DLD1 (cell line): ENCODE results near the gene SEMA6A.

Source experiments
- in situ Hi-C: cut with HindIII; loops from 2 replicates; pipeline ENCODE4 v1.10.0; 2017; ENCODE audit warnings: low sequenced_read_pairs

The SEMA6A gene

DNA sequence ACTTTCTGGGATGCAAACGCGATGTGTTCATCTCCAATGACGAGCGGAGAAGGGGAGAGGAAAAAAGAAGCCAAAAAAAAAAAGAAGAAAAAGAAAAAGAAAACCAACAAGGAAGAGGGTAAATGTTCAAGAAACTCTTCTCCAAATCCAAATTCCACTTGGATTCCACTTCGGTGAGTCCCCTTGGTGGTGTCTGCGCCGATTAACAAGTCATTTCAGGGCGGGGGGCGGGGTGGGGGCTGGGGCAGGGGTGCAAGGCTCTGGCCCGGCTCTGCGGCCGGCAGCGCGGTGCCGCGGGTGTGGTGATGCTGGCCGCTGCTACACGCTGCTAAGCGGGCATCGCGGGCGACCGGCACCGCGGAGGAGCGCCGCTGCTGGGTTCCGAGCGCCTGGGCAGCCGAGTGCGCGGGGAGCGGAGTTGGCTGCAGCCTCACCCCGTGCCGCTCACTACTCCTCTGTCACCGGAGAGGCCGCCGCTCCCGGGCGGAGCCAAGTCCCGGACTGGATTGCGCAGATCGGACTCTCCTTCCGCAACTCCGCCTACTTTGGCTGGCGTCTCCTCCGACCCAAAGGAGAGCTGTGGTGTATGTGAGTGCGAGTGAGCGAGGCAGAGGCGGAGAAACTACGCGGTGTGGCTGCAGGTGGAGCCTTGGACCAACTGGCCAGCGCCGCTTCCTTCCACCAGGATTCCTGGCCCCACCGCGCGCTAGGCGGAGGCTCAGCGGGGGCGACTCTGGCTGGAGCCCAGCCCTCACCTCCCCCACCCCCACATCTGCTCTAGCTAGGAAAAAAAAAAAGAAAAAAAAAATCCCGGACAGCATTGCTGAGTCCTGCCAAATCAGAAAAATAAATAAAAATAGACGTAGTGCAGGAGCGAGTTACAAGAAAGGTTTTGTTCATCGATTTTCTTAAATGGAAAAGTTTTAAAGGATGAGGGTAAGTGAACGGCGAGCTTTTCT lies at the start of gene SEMA6A:
Gene SEMA6A, minus strand, starts transcription at position 457 of the 959 bp plus-strand sequence. CDS start 69,879 bp downstream, outside the sequence.
- in situ Hi-C loops: no loop called here

DNA sequence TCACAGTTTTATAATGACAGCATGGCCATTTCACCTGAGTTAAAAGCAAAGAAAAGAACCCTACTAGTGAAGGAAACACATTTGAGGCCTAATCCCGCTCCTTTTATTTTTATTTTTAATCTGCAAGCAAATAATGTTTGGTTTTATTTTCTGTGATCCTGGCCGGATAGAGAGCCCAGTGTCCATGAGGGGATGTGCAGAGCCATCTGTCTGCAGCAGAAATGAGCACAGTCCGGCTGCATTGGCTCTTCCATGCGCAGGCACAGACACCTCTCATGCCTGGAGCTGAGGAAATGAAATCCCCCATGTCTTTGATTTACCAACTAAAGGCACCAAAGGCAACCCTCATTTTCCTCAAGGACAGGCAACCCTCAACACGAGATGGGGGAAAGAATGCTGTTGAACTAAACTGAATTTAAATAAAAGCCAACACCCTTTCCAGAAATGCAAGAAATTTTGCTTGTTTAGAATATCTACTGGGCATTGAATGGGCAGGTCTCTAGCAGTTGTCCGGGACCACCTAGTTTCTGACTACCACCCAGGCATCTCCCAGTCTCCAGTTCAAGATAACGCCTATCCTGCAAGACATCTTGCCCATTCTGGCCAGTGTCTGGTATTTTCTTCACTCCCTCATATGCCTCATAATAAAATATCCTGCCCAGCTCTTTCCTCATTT lies 47.9 kb upstream of the SEMA6A start:
- in situ Hi-C loops: no loop called here

DNA sequence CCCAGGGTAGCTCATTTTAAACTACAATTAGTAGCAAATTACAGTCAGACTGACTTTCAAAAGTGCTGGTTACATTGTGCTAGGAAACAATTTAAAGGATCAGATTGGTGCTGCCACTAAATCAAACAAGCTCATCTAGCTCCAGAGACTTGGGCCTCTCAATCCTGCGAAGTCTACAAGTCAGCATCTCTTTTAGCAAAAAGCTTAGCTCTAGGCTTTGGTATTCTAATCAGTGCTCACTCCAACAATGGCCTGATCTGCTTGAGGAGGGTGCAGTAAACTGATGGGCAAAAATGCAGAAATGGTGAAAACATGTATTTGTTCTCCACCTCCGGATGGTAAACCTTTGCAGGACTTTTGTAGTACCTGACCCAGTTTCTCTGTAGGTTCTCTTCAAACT lies 47.0 kb upstream of the SEMA6A start:
- in situ Hi-C loops: no loop called here

DNA sequence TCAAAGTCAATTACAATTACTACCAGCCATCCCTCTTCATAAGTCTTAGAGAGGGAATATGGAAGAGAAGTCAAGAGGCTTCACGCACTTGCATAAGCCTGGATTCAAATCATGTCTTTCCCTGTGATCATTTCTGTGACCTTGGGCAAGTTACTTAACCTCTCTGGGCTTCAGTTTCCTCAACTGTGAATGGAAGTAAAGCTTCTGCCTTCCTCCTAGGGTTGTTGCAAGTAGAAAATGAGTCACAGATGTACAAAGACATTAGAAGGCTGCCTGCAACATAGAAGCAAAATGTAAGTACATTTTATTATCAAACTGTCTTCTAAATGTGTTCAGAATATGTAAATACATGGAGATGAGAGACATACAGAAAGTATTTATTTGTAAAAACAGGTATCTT lies 42.3 kb upstream of the SEMA6A start:
- in situ Hi-C loops: no loop called here

GRCh38 chr5:116614603-116614920 lies 39.9 kb upstream of the SEMA6A start:
- in situ Hi-C loops: no loop called here

DNA sequence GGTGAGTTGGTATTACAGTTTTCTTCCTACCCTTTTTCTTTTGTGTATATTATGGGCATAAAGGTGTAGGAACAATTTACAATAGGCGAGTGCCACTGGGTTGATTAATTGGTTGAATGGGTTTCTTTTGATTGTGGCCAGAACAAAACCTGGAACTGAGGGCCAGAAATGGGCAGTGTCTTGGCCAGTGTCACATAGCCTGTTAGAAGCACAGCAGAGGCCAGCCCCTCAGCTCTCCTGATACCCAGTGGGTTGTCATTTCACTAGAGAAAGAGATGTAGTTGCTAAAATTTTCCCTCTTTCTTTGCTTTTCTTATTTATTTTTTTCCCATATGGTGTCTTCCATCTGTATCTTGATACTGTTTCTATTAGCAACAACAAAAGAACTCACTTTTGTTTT lies 38.8 kb upstream of the SEMA6A start:
- in situ Hi-C loops: no loop called here

DNA sequence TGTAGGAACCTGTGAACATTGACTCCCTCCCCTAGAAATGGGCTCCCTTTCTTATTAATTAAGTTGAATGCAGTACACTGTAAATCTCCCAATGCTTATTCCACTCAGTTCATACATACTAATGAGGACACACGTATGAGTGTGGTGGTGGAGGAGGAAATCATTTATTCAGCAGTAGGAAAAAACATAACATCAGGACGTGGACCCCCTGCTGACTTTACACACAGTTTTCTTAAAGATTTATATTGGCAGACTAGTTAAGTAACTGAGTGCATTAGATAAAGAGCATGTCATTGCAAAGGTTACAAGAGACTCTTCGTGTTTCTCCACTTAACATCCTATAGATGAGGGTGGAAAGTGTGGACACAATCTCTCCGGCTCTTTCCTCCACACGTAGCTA lies 37.8 kb upstream of the SEMA6A start:
- in situ Hi-C loops: no loop called here

DNA sequence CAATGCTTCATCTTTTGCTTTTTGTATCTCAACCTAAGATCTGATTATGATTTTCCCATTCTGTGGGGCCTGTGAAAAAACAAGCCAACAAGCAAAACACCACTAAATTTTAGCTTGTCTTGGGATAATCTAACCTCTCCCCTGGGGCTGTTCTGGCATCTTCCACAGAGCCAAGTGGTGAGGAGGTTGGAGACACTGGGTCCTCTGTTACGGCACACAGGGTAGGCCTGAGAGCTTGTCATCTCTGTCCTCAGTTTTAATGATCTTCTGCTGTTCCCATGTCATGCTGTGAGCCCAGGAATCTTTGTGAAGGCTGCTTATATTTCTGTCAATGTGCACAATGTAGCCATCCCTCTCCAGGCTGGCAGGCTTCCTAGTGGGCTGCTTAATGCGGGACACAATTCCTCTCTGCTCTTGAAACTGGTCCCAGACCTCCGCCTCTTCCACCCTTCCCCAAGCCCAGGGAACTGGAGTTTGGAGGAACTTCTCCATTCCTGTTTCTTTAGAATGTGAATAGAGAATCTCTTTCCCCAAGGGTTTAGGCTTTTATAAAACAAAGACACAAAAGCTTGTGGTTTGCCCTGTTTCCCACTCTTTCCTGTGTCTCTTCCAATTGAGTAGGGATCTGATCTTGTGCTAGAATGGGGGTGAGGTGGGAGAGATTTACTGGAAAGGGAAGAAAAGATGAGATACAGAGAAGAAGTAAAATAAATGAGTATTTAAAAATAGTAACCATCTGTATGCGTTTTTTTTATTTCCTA lies 30.9 kb upstream of the SEMA6A start:
- in situ Hi-C loops: no loop called here

- in situ Hi-C loops: no loop called here
Measured at GRCh38 chr5:116604805-116605204, 30.2 kb upstream of the SEMA6A start.

DNA sequence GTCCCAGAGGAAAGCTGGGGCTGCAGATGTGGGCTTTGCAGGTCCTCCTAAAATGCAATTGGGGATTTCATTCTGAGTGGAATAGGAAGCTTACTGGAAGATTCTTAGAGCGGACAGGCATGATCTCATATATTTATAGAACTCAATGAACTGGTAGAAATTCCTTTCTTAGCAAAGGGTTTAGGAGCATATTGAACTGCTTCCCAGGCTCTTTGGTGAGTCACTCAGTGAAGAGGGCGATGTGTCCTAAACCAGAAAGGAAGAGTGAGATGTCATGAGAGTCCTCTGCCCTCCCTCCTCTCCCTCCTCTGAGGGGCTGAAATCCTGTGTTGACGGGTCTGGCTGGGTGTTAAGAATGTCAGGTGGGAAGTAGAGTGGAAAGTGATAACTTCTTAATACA lies 26.3 kb upstream of the SEMA6A start:
- in situ Hi-C loops: no loop called here

DNA sequence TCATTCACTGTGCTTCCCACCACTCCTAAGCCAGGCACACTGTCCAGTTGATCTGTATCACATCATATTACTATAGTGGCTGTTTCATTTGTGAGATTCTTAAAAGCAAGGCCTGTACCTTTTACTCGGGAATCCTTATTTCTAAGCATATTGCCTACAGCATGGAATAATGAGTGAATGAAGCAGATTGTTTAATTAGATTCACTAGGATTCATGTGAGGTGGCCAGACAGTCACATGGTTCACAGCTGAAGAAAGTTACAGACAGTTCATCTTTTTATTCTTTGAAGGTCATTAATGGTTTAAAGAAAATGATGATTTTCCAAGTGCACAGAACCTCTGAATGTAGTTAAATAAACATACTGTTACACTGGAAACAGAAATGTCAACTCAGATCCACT lies 24.3 kb upstream of the SEMA6A start:
- in situ Hi-C loops: no loop called here

GRCh38 chr5:116595498-116595897 lies 20.9 kb upstream of the SEMA6A start:
- in situ Hi-C loops: no loop called here

DNA sequence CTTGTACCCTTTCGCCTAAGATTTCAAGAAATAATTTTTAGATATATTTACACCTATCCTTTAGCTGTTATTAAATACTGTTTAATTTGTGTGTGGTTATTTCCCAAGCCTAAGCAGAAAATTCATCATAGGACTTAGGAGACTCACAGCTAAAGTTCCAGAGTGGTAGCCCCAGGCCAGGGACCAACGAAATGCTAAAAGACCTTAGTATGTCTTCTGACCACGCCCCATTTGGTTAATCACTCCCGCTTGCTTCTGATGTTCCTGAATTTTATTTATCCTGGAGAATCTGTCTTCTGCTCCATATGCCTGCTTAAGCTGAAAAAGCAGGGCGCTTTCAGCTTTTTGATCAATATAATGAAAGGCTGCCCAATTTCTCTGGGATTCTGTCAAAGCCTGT lies 18.7 kb upstream of the SEMA6A start:
- in situ Hi-C loops: no loop called here

DNA sequence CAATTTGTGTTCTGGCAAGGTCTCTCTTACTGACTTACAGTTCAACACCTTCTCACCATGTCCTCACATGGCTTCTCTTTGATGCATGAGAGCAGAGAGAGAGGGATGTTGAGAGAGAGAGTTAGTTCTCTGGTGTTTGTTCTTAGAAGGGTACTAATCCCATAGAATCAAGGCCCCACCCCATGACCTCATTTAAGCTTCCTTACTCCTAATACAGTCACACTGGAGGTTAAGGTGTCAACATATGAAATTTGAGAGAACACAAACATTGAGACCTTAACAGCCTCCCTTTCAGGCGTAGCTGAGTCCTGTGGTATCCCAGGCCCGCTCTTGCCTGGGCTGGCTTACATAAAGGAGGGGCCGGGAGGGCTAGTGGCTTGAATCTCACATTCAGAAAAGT lies 10.6 kb upstream of the SEMA6A start:
- in situ Hi-C loops: no loop called here

GRCh38 chr5:116583862-116584222 lies 9.2 kb upstream of the SEMA6A start:
- in situ Hi-C loops: no loop called here

DNA sequence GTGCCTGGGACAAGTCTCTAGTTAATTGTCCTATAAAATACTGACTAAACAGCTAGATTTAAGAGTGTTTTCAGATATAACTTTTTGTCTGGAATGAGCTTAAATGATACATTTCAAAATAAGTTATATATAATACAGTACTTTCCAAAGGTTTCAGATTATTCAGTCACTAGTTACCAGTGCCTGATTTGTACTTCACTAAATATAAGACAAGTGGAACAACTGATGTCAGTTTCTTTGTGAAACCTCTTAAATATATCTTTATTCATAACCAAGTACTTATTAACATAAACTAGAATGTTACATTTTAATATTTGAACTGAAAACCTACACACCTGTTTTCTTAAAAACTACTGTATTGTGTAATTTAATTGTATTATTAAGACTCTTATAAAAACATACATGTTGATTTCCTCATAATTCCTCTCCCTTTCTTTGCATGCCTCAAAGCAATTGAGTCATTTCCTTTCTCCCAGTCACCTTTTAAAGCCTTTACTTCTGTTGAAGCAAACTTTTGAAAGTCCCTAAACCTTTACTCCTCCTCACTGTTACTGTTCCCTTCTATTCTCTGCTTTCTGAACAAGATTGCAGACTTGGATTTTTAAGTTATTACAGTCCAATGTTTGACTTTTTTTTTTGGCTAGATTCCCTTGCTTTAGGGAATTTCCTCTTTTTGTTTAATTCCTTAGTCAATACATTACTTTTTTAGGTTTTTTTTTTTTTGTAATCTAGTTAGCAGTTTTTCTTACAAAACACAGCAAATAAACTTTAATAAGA lies 8.7 kb upstream of the SEMA6A start:
- in situ Hi-C loops: no loop called here

GRCh38 chr5:116581910-116582309 lies 7.3 kb upstream of the SEMA6A start:
- in situ Hi-C loops: no loop called here

DNA sequence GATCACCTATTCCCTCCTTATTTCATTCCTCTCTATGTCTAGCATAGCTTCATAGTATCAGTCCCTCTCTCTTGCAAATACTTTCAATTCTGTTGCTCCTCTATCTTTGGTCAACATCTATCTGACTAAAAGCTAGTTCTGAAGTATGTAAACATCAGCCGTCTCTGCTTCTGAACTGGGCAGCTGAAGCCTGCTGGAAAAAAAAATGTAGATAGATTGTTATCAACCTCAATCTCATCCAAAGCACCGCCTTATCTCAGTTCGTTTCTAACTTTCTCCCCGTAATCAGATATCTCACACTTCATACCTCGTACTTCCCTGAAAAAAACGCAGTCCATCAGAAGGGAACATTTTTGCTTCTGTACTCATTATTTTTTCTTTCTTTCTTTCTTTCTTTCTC lies 4.5 kb upstream of the SEMA6A start:
- in situ Hi-C loops: no loop called here

GRCh38 chr5:116578676-116579075 lies 4.1 kb upstream of the SEMA6A start:
- in situ Hi-C loops: no loop called here

DNA sequence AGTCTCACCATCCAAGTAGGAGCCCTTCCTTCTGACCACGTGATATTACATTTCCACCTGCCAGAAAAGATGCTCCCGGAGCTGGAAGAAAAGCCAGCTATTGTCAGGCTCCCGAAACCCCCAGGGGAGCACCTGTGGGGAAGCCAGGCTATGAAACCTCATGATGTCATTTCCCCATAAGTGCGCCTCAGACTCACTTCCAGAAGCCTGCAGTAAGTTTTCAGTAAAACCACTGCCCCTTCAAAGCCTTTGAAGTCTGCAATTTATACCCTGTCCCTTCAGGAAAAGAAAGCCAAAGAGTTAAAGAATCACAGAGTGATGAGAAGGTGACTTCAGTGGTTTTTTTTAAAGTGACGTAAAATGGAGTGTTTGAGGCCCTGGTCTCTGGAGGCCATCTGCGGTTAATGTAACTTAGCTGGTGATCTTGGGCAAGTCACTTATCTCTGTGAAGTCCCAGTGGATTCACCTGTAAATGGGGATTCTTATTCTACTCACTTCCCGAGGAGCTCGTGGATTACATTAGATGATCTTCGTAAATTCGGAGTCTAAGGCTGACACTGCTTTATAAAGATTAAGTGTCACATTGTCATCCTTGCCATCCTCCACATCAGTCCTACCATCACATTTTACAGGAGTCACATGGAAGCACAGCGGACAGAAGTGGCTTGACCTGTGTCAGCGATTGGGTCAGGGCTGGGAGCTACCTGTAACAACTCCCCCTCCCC lies 2.6 kb upstream of the SEMA6A start:
- in situ Hi-C loops: no loop called here
